A549 (cell line): ENCODE measurements around the gene GPR108. TPM values are rescaled to one million over a fixed set of nuclear protein-coding genes. Genes with fewer than 3 reads are reported as not detected.

Experiments used
- ATAC-seq, 2 experiments: fragments of 200-7000 bp in 1 of 2; fragments of >200 bp in 1 of 2; cut with Nextera tagmentation in 1 of 2; cut with Tn5 transposase in 1 of 2; 3 replicates each; pipeline versions ENCODE4 v1.8.0 to v1.9.1; 2018 to 2020; ENCODE audit warnings: mild to moderate bottlenecking in 1 of 2, moderate library complexity in 1 of 2
- CTCF ChIA-PET: fragments of 300-600 bp; sonication (Branson Sonifier 250); formaldehyde crosslinking; extraction: SDS; loops from one replicate; lab custom pipeline; 2021; ENCODE audit warnings: antibody characterized with exemption, inconsistent platforms; lab: Yijun Ruan, JAX
- POLR2A ChIA-PET: fragments of 350-600 bp; formaldehyde crosslinking; extraction: SDS; loops from one replicate; lab custom pipeline; 2021; ENCODE audit warnings: antibody characterized with exemption, inconsistent platforms; lab: Yijun Ruan, JAX
- DNase-seq, 2 experiments: peaks; one replicate each; pipeline versions ENCODE4 v3.0.0 to v3.0.0-alpha.2; 2011 to 2016; ENCODE audit warnings: low read depth in 1 of 2, low spot score in 1 of 2
- FAIRE-seq: peaks from 2 replicates; lab custom pipeline; 2011; peaks lifted over from hg19 to GRCh38; lab: Jason Lieb, UNC
- H3K27ac ChIP-seq, 2 experiments: fragments of >200 bp; sonication (Bioruptor Twin); formaldehyde crosslinking; 3 replicates each; pipeline ENCODE4 v1.5.1; 2016 to 2017
- H3K4me1 ChIP-seq: fragments of >200 bp; sonication (Bioruptor Twin); formaldehyde crosslinking; 3 replicates; pipeline ENCODE4 v1.6.1; 2016
- H3K4me2 ChIP-seq: fragments of >200 bp; sonication (Bioruptor Twin); formaldehyde crosslinking; 3 replicates; pipeline ENCODE4 v1.6.1; 2016
- H3K4me3 ChIP-seq: fragments of >200 bp; sonication (Bioruptor Twin); formaldehyde crosslinking; 3 replicates; pipeline ENCODE4 v1.5.1; 2016
- H3K9me3 ChIP-seq: fragments of >200 bp; sonication (Bioruptor Twin); formaldehyde crosslinking; 3 replicates; pipeline ENCODE4 v1.6.1; 2016
- BHLHE40 ChIP-seq: IDR thresholded peaks from 2 replicates; pipeline ENCODE4 v1.6.1; 2012; ENCODE audit warnings: low read depth, low read length, inconsistent platforms
- CEBPB ChIP-seq, 2 experiments: fragments of >200 bp in 1 of 2; sonication (Bioruptor Twin) in 1 of 2; formaldehyde crosslinking in 1 of 2; IDR thresholded peaks; 2 replicates each; pipeline ENCODE4 v1.6.1; 2012 to 2016
- CHD2 ChIP-seq: fragments of 150-350 bp; IDR thresholded peaks from 2 replicates; pipeline ENCODE4 v1.6.1; 2014; ENCODE audit warnings: low read length; ENCODE audit not compliant: partially characterized antibody
- CHD4 ChIP-seq: fragments of 200-600 bp; sonication (generic); IDR thresholded peaks from 2 replicates; pipeline ENCODE4 v1.6.1; 2016; ENCODE audit warnings: antibody characterized with exemption, mild to moderate bottlenecking, borderline replicate concordance
- ESRRA ChIP-seq: fragments of 150-350 bp; IDR thresholded peaks from 2 replicates; pipeline ENCODE4 v1.6.1; 2014; ENCODE audit warnings: mild to moderate bottlenecking, low read length, borderline replicate concordance
- FOXS1 ChIP-seq: fragments of 250-450 bp; sonication (Bioruptor Pico); IDR thresholded peaks from 2 replicates; pipeline ENCODE4 v1.5.0; 2020; ENCODE audit warnings: mild to moderate bottlenecking, moderate library complexity
- GATA3 ChIP-seq: IDR thresholded peaks from 2 replicates; pipeline ENCODE4 v1.6.1; 2012; ENCODE audit warnings: borderline replicate concordance
- HDAC2 ChIP-seq: fragments of 200-600 bp; sonication (generic); IDR thresholded peaks from 2 replicates; pipeline ENCODE4 v1.6.1; 2016
- HOXB13 ChIP-seq: fragments of 250-450 bp; sonication (Bioruptor Pico); IDR thresholded peaks from 2 replicates; pipeline ENCODE4 v1.5.0; 2020; ENCODE audit warnings: low read depth, mild to moderate bottlenecking, moderate library complexity
- HOXB5 ChIP-seq: fragments of 250-450 bp; sonication (Bioruptor Pico); IDR thresholded peaks from 2 replicates; pipeline ENCODE4 v1.5.0; 2020; ENCODE audit warnings: mild to moderate bottlenecking, moderate library complexity
- JUNB ChIP-seq: fragments of >200 bp; sonication (Bioruptor Twin); formaldehyde crosslinking; IDR thresholded peaks from 2 replicates; pipeline ENCODE4 v1.6.1; 2016
- MAFK ChIP-seq: fragments of 450-650 bp; IDR thresholded peaks from 2 replicates; pipeline ENCODE4 v1.6.1; 2014; ENCODE audit not compliant: partially characterized antibody
- MAZ ChIP-seq: fragments of 150-350 bp; IDR thresholded peaks from 2 replicates; pipeline ENCODE4 v1.6.1; 2014; ENCODE audit warnings: antibody characterized with exemption, low read depth, low read length, borderline replicate concordance
- NFE2L2 ChIP-seq: fragments of 150-350 bp; conservative IDR thresholded peaks from 2 replicates; pipeline ENCODE4 v1.6.1; 2014; ENCODE audit warnings: low read length
- NPAS2 ChIP-seq: fragments of 250-450 bp; sonication (Bioruptor Pico); IDR thresholded peaks from 2 replicates; pipeline ENCODE4 v1.8.0; 2022; ENCODE audit warnings: mild to moderate bottlenecking, moderate library complexity, borderline replicate concordance
- NR3C1 ChIP-seq: fragments of >200 bp; sonication (Bioruptor Twin); formaldehyde crosslinking; IDR thresholded peaks from 3 replicates; pipeline ENCODE4 v1.6.1; 2017
- PHF8 ChIP-seq: fragments of 200-600 bp; sonication (generic); IDR thresholded peaks from 2 replicates; pipeline ENCODE4 v1.6.1; 2016; ENCODE audit warnings: low read depth, mild to moderate bottlenecking, antibody characterized with exemption, moderate library complexity, borderline replicate concordance
- RCOR1 ChIP-seq: fragments of 150-350 bp; IDR thresholded peaks from 2 replicates; pipeline ENCODE4 v1.6.1; 2014; ENCODE audit warnings: antibody characterized with exemption, low read length, low read depth
- RNF2 ChIP-seq: fragments of 200-600 bp; sonication (generic); IDR thresholded peaks from 2 replicates; pipeline ENCODE4 v1.6.1; 2016; ENCODE audit warnings: low read depth, mild to moderate bottlenecking, antibody characterized with exemption, moderate library complexity, borderline replicate concordance
- SMC3 ChIP-seq: fragments of >200 bp; sonication (Bioruptor Twin); formaldehyde crosslinking; IDR thresholded peaks from 3 replicates; pipeline ENCODE4 v1.6.1; 2018; ENCODE audit warnings: inconsistent platforms
- SREBF2 ChIP-seq: fragments of 450-650 bp; IDR thresholded peaks from 2 replicates; pipeline ENCODE4 v1.6.1; 2014; ENCODE audit warnings: mild to moderate bottlenecking, moderate library complexity
- TFCP2L1 ChIP-seq: fragments of 250-450 bp; sonication (Bioruptor Pico); IDR thresholded peaks from 2 replicates; pipeline ENCODE4 v1.5.0; 2021; ENCODE audit warnings: mild to moderate bottlenecking
- ZC3H11A ChIP-seq: fragments of 450-650 bp; IDR thresholded peaks from 2 replicates; pipeline ENCODE4 v1.6.1; 2014; ENCODE audit warnings: antibody characterized with exemption, mild to moderate bottlenecking
- ZSCAN20 ChIP-seq: fragments of 250-450 bp; sonication (Bioruptor Pico); IDR thresholded peaks from 2 replicates; pipeline ENCODE4 v1.8.0; 2022; ENCODE audit warnings: mild to moderate bottlenecking, moderate library complexity
- WGBS: methylation state at CpG from one replicate; pipeline ENCODE4 v1.1.6; 2017; ENCODE audit errors: missing lambda C conversion rate; 5-methylcytosine and 5-hydroxymethylcytosine counted together
- polyA plus RNA-seq, 4 experiments: library from polyadenylated mRNA; depleted of rRNA in 3 of 4; stranded (reverse); fragments of >200 nt; fragmentation: RNase III in 1 of 4; extraction: RNeasy Plus Mini Kit Qiagen cat#74134 plus additional on column Dnase treatment in 1 of 4; gene quantifications; 2 replicates in 3 of 4; 3 replicates in 1 of 4; pipeline ENCODE4 v1.2.3, GENCODE V29; 2011 to 2017
- TF ChIP-seq, protein P1 (sequence below): fragments of 450-650 bp; IDR thresholded peaks from 2 replicates; pipeline ENCODE4 v1.6.1; 2014; ENCODE audit warnings: antibody characterized with exemption
- TF ChIP-seq, protein P2 (sequence below): fragments of 150-350 bp; IDR thresholded peaks from 2 replicates; pipeline ENCODE4 v1.6.1; 2014; ENCODE audit warnings: low read depth, mild to moderate bottlenecking, low read length
- TF ChIP-seq, protein P3 (sequence below): fragments of 250-450 bp; sonication (Bioruptor Pico); IDR thresholded peaks from 2 replicates; pipeline ENCODE4 v1.5.0; 2021; ENCODE audit warnings: mild to moderate bottlenecking, moderate library complexity, borderline replicate concordance
- TF ChIP-seq, protein P4 (sequence below): fragments of >200 bp; sonication (Bioruptor Twin); formaldehyde crosslinking; IDR thresholded peaks from 2 replicates; pipeline ENCODE4 v1.6.1; 2016
- TF ChIP-seq, protein P5 (sequence below): fragments of >200 bp; sonication (Bioruptor Twin); formaldehyde crosslinking; IDR thresholded peaks from 3 replicates; pipeline ENCODE4 v1.6.1; 2016
- TF ChIP-seq, protein P6 (sequence below): fragments of 250-450 bp; sonication (Bioruptor Pico); IDR thresholded peaks from 2 replicates; pipeline ENCODE4 v1.5.0; 2020; ENCODE audit warnings: low read depth, mild to moderate bottlenecking, moderate library complexity
- TF ChIP-seq, protein P7 (sequence below): IDR thresholded peaks from 2 replicates; pipeline ENCODE4 v1.6.1; 2012

GPR108 gene
- polyA plus RNA-seq, 2 of the 4 experiments (the other 2 are of a cell fraction), result 36.4 to 50.2 TPM

DNA sequence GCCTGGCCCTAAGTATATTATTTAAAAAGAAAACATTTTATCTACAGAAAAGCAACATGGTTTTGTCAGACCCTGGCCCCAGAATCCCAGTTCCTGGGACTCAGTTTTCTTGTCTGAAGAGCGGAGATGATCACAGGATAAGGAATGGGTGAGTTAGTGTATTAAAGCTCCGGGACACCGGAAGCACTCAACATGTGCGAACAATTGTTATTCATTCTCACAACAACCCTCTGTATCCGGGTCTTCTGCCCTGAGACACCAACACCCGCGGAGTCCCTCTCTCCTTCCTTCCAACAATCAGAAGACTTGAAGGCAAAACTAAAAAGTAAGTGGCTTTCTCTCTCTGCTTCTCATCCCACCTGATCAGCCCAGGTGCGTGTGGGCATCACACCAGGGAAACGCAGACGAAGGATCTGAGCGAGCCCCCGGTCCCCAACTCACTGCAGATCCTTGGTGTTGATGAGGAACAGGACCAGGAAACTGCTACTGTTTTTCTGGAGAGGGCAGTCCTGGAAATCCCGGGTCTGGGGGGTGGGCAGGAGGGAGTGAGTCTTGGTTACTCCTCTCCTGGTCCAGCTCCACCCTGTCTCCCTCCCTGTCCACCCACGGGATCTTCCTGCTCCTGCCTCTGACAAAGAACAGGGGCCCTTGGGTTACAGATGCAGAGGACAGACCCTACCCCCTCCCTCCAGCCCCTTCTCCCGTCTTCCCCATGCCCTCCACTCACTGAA, 2.0 kb downstream of the GPR108 start:
- ATAC-seq, result no peak
- Histone ChIP-seq H3K4me3 (no peak overlapping the region), H3K9me3 (no peaks in the 10 kb centered on the region), H3K4me2 (peak overlapping the region; percentile 84), H3K4me1 (peaks cover 20% of the 10 kb centered on the region), H3K27ac (peak overlapping the region; percentile 91 to 98; a peak in 4 of 6 replicates)
- POLR2A ChIA-PET, result no interaction called here
- WGBS, result 84% methylated on average over 15 of the region's 15 CpGs
- CTCF ChIA-PET, result interaction anchor here (0.7 to 5.0 kb wide), 6 partner anchors 14 to 220 kb away, joined by 3 to 127 read pairs (median 5); partner anchors contain the start of gene C3
- no peak for FAIRE-seq
- no peak for TF ChIP-seq SMC3
- TF ChIP-seq SREBF2, result no peak
- no peak for TF ChIP-seq NR3C1
- no peak for TF ChIP-seq NFE2L2
- no peak for TF ChIP-seq NPAS2
- TF ChIP-seq, protein P1, sequence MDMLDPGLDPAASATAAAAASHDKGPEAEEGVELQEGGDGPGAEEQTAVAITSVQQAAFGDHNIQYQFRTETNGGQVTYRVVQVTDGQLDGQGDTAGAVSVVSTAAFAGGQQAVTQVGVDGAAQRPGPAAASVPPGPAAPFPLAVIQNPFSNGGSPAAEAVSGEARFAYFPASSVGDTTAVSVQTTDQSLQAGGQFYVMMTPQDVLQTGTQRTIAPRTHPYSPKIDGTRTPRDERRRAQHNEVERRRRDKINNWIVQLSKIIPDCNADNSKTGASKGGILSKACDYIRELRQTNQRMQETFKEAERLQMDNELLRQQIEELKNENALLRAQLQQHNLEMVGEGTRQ, result no peak
- TF ChIP-seq CHD2, result no peak
- TF ChIP-seq RNF2, result no peak
- TF ChIP-seq, protein P2, sequence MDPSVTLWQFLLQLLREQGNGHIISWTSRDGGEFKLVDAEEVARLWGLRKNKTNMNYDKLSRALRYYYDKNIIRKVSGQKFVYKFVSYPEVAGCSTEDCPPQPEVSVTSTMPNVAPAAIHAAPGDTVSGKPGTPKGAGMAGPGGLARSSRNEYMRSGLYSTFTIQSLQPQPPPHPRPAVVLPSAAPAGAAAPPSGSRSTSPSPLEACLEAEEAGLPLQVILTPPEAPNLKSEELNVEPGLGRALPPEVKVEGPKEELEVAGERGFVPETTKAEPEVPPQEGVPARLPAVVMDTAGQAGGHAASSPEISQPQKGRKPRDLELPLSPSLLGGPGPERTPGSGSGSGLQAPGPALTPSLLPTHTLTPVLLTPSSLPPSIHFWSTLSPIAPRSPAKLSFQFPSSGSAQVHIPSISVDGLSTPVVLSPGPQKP, result no peak
- TF ChIP-seq, protein P3, sequence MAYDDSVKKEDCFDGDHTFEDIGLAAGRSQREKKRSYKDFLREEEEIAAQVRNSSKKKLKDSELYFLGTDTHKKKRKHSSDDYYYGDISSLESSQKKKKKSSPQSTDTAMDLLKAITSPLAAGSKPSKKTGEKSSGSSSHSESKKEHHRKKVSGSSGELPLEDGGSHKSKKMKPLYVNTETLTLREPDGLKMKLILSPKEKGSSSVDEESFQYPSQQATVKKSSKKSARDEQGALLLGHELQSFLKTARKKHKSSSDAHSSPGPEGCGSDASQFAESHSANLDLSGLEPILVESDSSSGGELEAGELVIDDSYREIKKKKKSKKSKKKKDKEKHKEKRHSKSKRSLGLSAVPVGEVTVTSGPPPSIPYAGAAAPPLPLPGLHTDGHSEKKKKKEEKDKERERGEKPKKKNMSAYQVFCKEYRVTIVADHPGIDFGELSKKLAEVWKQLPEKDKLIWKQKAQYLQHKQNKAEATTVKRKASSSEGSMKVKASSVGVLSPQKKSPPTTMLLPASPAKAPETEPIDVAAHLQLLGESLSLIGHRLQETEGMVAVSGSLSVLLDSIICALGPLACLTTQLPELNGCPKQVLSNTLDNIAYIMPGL, result no peak
- no peak for TF ChIP-seq GATA3
- no peak for TF ChIP-seq ZSCAN20 (CRISPR knock-in tag)
- no peak for TF ChIP-seq JUNB
- TF ChIP-seq, protein P4, sequence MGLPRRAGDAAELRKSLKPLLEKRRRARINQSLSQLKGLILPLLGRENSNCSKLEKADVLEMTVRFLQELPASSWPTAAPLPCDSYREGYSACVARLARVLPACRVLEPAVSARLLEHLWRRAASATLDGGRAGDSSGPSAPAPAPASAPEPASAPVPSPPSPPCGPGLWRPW, result no peak
- no peak for TF ChIP-seq HOXB5 (CRISPR knock-in tag)
- no peak for TF ChIP-seq CEBPB (IDR thresholded peaks at IDR 0.05)
- TF ChIP-seq TFCP2L1, result no peak
- DNase-seq, result no peak

DNA sequence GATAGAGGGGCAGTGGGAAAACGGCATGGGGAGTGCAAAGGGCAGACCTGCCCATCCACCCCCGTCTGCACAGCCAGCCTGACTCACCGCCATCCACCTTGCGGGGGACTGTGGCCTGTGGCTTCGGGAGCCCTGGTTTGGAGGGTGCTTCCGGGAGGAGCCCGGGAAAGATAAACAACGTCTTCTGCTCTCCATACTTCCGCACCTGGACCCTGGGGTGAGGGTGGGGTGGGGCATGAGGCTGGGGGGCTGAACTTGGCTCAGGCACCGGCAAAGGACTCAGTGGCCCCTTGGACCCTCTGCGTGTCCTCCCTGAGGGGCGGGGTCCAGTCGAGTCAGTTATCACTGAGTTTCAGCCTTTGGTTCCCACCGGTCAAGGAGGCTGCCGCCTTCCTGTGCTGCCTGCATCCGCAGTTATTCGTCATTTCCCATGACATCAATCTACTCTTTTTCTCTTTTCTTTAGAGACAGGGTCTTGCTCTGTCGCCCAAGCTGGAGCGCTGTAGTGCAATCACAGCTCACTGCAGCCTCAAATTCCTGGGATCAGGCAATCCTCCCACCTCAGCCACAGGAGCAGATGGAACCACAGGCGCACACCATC, 3.2 kb downstream of the GPR108 start:
- no peaks in the 10 kb centered on the region for H3K9me3 ChIP-seq
- H3K4me1 ChIP-seq, result peaks cover 28% of the 10 kb centered on the region
- CTCF ChIA-PET, result interaction anchor here (0.8 to 2.3 kb wide), 3 partner anchors 110 to 217 kb away, joined by 3 to 7 read pairs (median 4); no protein-coding TSS in a partner anchor
- no peak overlapping the region for H3K4me3 ChIP-seq
- POLR2A ChIA-PET, result no interaction called here
- ATAC-seq (no peak), FAIRE-seq (no peak), DNase-seq (no peak)
- 77% methylated on average over 18 of the region's 20 CpGs for WGBS
- H3K27ac ChIP-seq, result peak overlapping the region in 1 of 2 experiments; percentile 45; a peak in 2 of 6 replicates
- TF ChIP-seq MAZ (no peak), MAFK (no peak), HDAC2 (no peak), RCOR1 (no peak), PHF8 (no peak), CHD4 (no peak), CEBPB (IDR thresholded peaks at IDR 0.05) (no peak), TFCP2L1 (no peak), JUNB (no peak), BHLHE40 (no peak), FOXS1 (CRISPR knock-in tag) (no peak), GATA3 (no peak), SREBF2 (no peak), HOXB13 (no peak), ESRRA (no peak), ZC3H11A (no peak)
- TF ChIP-seq, protein P5, sequence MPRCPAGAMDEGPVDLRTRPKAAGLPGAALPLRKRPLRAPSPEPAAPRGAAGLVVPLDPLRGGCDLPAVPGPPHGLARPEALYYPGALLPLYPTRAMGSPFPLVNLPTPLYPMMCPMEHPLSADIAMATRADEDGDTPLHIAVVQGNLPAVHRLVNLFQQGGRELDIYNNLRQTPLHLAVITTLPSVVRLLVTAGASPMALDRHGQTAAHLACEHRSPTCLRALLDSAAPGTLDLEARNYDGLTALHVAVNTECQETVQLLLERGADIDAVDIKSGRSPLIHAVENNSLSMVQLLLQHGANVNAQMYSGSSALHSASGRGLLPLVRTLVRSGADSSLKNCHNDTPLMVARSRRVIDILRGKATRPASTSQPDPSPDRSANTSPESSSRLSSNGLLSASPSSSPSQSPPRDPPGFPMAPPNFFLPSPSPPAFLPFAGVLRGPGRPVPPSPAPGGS, result no peak
- TF ChIP-seq, protein P6, sequence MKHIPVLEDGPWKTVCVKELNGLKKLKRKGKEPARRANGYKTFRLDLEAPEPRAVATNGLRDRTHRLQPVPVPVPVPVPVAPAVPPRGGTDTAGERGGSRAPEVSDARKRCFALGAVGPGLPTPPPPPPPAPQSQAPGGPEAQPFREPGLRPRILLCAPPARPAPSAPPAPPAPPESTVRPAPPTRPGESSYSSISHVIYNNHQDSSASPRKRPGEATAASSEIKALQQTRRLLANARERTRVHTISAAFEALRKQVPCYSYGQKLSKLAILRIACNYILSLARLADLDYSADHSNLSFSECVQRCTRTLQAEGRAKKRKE (CRISPR knock-in tag), result no peak
- TF ChIP-seq, protein P7, sequence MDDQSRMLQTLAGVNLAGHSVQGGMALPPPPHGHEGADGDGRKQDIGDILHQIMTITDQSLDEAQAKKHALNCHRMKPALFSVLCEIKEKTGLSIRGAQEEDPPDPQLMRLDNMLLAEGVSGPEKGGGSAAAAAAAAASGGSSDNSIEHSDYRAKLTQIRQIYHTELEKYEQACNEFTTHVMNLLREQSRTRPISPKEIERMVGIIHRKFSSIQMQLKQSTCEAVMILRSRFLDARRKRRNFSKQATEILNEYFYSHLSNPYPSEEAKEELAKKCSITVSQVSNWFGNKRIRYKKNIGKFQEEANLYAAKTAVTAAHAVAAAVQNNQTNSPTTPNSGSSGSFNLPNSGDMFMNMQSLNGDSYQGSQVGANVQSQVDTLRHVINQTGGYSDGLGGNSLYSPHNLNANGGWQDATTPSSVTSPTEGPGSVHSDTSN, result no peak
- H3K4me2 ChIP-seq, result no peak overlapping the region
